Astrocyte (in vitro differentiated cells and primary cell): Measurements from ENCODE around the gene ARID4B.

Source experiments
- EZH2 ChIP-seq: IDR thresholded peaks from 2 replicates; pipeline ENCODE4 v1.6.1; 2012; ENCODE audit warnings: mild to moderate bottlenecking, low read length, inconsistent platforms; ENCODE audit not compliant: insufficient read depth
- TF ChIP-seq, protein P1 (sequence below): IDR thresholded peaks from 2 replicates; pipeline ENCODE4 v1.5.1; 2011; ENCODE audit warnings: low read depth, mild to moderate bottlenecking, inconsistent platforms, low read length, moderate library complexity; ENCODE audit not compliant: insufficient read depth

GRCh38 chr1:235302143-235302542, 25.8 kb downstream of the ARID4B start:
- TF ChIP-seq, protein P1, sequence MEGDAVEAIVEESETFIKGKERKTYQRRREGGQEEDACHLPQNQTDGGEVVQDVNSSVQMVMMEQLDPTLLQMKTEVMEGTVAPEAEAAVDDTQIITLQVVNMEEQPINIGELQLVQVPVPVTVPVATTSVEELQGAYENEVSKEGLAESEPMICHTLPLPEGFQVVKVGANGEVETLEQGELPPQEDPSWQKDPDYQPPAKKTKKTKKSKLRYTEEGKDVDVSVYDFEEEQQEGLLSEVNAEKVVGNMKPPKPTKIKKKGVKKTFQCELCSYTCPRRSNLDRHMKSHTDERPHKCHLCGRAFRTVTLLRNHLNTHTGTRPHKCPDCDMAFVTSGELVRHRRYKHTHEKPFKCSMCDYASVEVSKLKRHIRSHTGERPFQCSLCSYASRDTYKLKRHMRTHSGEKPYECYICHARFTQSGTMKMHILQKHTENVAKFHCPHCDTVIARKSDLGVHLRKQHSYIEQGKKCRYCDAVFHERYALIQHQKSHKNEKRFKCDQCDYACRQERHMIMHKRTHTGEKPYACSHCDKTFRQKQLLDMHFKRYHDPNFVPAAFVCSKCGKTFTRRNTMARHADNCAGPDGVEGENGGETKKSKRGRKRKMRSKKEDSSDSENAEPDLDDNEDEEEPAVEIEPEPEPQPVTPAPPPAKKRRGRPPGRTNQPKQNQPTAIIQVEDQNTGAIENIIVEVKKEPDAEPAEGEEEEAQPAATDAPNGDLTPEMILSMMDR: no peak
- TF ChIP-seq EZH2: no peak
